ENCODE data around the gene CYP26C1. TPM values are rescaled to one million over a fixed set of nuclear protein-coding genes. Genes with fewer than 3 reads are reported as not detected.

Gene CYP26C1
- total RNA-seq, 1 experiment from 2014 or later: 0.07 TPM

GRCh38 chr10:93087846-93088245 is 27.2 kb downstream of the CYP26C1 start:
- BruUV-seq (replicated peaks): no TSS peak
- Histone ChIP-seq H2AFZ (ENCODE audit: low read depth, low read length, poor library complexity, severe bottlenecking) (no peak overlapping the region), H4K20me1 (ENCODE audit: insufficient read depth) (no peaks in the 10 kb centered on the region), H3K4me1 (ENCODE audit: control insufficient read depth in 1 of 2, insufficient read depth in 2 of 2, low read length in 2 of 2) (no peaks in the 10 kb centered on the region), H3K9ac (ENCODE audit: low read length) (no peak overlapping the region), H3K79me2 (ENCODE audit: insufficient read depth, low read length) (no peaks in the 10 kb centered on the region), H3K36me3 (ENCODE audit: control insufficient read depth in 1 of 2, insufficient read depth in 2 of 2, low read length in 2 of 2) (no peaks in the 10 kb centered on the region), H3K27me3 (ENCODE audit: insufficient read depth, low read length) (no peaks in the 10 kb centered on the region), H3K27ac (ENCODE audit: low read depth, low read length) (no peak overlapping the region), H3K4me2 (ENCODE audit: low read length) (no peak overlapping the region), H3K4me3 (replicated peaks in 1 of 2; ENCODE audit: low read depth in 1 of 2, low read length in 2 of 2) (no peak overlapping the region), H3K9me3 (ENCODE audit: control insufficient read depth in 1 of 2, insufficient read depth in 1 of 2, low read depth in 1 of 2, low read length in 2 of 2) (no peaks in the 10 kb centered on the region), H3K9me2 (ENCODE audit: insufficient read depth) (no peaks in the 10 kb centered on the region)
- DNase-seq (ENCODE audit: low read depth, low spot score) (no peak), ATAC-seq (no peak)
- RAD21 ChIA-PET (ENCODE audit: low non-redundant PET in 1 of 2, low total read pairs in 2 of 2, uncharacterized antibody in 2 of 2, unreplicated experiment in 2 of 2): no interaction called here
- TF ChIP-seq, protein P1, sequence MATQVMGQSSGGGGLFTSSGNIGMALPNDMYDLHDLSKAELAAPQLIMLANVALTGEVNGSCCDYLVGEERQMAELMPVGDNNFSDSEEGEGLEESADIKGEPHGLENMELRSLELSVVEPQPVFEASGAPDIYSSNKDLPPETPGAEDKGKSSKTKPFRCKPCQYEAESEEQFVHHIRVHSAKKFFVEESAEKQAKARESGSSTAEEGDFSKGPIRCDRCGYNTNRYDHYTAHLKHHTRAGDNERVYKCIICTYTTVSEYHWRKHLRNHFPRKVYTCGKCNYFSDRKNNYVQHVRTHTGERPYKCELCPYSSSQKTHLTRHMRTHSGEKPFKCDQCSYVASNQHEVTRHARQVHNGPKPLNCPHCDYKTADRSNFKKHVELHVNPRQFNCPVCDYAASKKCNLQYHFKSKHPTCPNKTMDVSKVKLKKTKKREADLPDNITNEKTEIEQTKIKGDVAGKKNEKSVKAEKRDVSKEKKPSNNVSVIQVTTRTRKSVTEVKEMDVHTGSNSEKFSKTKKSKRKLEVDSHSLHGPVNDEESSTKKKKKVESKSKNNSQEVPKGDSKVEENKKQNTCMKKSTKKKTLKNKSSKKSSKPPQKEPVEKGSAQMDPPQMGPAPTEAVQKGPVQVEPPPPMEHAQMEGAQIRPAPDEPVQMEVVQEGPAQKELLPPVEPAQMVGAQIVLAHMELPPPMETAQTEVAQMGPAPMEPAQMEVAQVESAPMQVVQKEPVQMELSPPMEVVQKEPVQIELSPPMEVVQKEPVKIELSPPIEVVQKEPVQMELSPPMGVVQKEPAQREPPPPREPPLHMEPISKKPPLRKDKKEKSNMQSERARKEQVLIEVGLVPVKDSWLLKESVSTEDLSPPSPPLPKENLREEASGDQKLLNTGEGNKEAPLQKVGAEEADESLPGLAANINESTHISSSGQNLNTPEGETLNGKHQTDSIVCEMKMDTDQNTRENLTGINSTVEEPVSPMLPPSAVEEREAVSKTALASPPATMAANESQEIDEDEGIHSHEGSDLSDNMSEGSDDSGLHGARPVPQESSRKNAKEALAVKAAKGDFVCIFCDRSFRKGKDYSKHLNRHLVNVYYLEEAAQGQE (IDR thresholded peaks at IDR 0.05; ENCODE audit: low read depth): no peak
- TF ChIP-seq JUND (IDR thresholded peaks at IDR 0.05): no peak
- TF ChIP-seq CTCF (IDR thresholded peaks at IDR 0.05 in 2 of 3, conservative IDR thresholded peaks at IDR 0.05 in 1 of 3; ENCODE audit: borderline replicate concordance in 1 of 3, insufficient read depth in 1 of 3, low read depth in 2 of 3, low read length in 2 of 3): no peak
- TF ChIP-seq, protein P2, sequence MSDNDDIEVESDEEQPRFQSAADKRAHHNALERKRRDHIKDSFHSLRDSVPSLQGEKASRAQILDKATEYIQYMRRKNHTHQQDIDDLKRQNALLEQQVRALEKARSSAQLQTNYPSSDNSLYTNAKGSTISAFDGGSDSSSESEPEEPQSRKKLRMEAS (IDR thresholded peaks at IDR 0.05): no peak
- no peak for TF ChIP-seq POLR2A (IDR thresholded peaks at IDR 0.05; ENCODE audit: borderline replicate concordance, extremely low read depth, insufficient read depth, insufficient read length)
- no peak for TF ChIP-seq ELF1 (IDR thresholded peaks at IDR 0.05; ENCODE audit: borderline replicate concordance, low read depth)
- TF ChIP-seq POLR2AphosphoS5 (IDR thresholded peaks at IDR 0.05; ENCODE audit: low read depth, low read length): no peak
- CTCF ChIA-PET: interaction anchor here (0.8 kb wide), 1 partner anchor 10 kb away, joined by 3 read pairs; no protein-coding TSS in a partner anchor
- POLR2A ChIA-PET: no interaction called here
- intact Hi-C loops (cut with micrococcal nuclease): no loop called here

Measured in HCT116 (cell line).